ENCODE data around the gene UBE2E1.

- TF ChIP-seq CTCF (IDR thresholded peaks at IDR 0.05): no peak
- no peak for TF ChIP-seq POLR2A (IDR thresholded peaks at IDR 0.05)
Observed at GRCh38 chr3:23909341-23909740, 103.6 kb downstream of the UBE2E1 start.

All from thyroid gland (tissue), 4 donors.